Islet precursor cell (in vitro differentiated cells): Measurements from ENCODE around the gene WDR64.
"Not testable (repeated sequence)": the region's sequence is repeated elsewhere in the genome, so short reads cannot be mapped to it uniquely, and the experiment has no call there.

Experiments
- DNase-seq: peaks from one replicate; pipeline ENCODE4 v3.0.0-alpha.2; 2018

WDR64 gene

GRCh38 chr1:241813768-241814320, 161.8 kb downstream of the WDR64 start:
- no peak for DNase-seq

- DNase-seq, result no peak
These were observed 163.9 kb downstream of the WDR64 start for GRCh38 chr1:241816008-241816407.

GRCh38 chr1:241817331-241817792, 165.3 kb downstream of the WDR64 start:
- DNase-seq, result no peak

- no peak for DNase-seq
These were observed 166.0 kb downstream of the WDR64 start for GRCh38 chr1:241817956-241818612.

GRCh38 chr1:241819340-241819866, 167.3 kb downstream of the WDR64 start:
- no peak for DNase-seq

GRCh38 chr1:241821363-241821762, 169.3 kb downstream of the WDR64 start:
- DNase-seq, result no peak

- DNase-seq, result no peak
These were observed 170.8 kb downstream of the WDR64 start for GRCh38 chr1:241822846-241823245.

GRCh38 chr1:241823925-241824324, 171.8 kb downstream of the WDR64 start:
- DNase-seq, result no peak

GRCh38 chr1:241825581-241825980, 173.5 kb downstream of the WDR64 start:
- no peak for DNase-seq

- DNase-seq, result not testable (repeated sequence)
These were observed 174.5 kb downstream of the WDR64 start for GRCh38 chr1:241826613-241827012.

GRCh38 chr1:241827264-241827663, 175.2 kb downstream of the WDR64 start:
- DNase-seq, result no peak

GRCh38 chr1:241828463-241829021, 176.5 kb downstream of the WDR64 start:
- DNase-seq, result no peak

- no peak for DNase-seq
These were observed 177.4 kb downstream of the WDR64 start for GRCh38 chr1:241829468-241829867.

GRCh38 chr1:241834733-241835377, 182.8 kb downstream of the WDR64 start:
- DNase-seq, result no peak

GRCh38 chr1:241836941-241837340, 184.9 kb downstream of the WDR64 start:
- DNase-seq, result no peak

GRCh38 chr1:241837416-241837815, 185.3 kb downstream of the WDR64 start:
- DNase-seq, result no peak

- peak; percentile 73 for DNase-seq
These were observed 185.8 kb downstream of the WDR64 start for GRCh38 chr1:241837901-241838300.

- no peak for DNase-seq
These were observed 186.8 kb downstream of the WDR64 start for GRCh38 chr1:241838897-241839296.

- DNase-seq, result no peak
These were observed 187.4 kb downstream of the WDR64 start for GRCh38 chr1:241839369-241839979.

- no peak for DNase-seq
These were observed 188.1 kb downstream of the WDR64 start for GRCh38 chr1:241840164-241840563.

- DNase-seq, result no peak
These were observed 189.6 kb downstream of the WDR64 start for GRCh38 chr1:241841691-241842090.

GRCh38 chr1:241842565-241842964, 190.5 kb downstream of the WDR64 start:
- no peak for DNase-seq

- no peak for DNase-seq
These were observed 192.5 kb downstream of the WDR64 start for GRCh38 chr1:241844593-241844992.
